Activated CD8-positive, alpha-beta memory T cell treated with anti-CD3 and anti-CD28 coated beads for 48 hours (primary cell): ENCODE results near the gene TPPP.

Experiments used
- DNase-seq, 3 experiments: peaks; one replicate each; pipeline ENCODE4 v3.0.0-alpha.2; 2020; ENCODE audit warnings: low read depth in 2 of 3, low spot score in 2 of 3

Gene TPPP

DNA sequence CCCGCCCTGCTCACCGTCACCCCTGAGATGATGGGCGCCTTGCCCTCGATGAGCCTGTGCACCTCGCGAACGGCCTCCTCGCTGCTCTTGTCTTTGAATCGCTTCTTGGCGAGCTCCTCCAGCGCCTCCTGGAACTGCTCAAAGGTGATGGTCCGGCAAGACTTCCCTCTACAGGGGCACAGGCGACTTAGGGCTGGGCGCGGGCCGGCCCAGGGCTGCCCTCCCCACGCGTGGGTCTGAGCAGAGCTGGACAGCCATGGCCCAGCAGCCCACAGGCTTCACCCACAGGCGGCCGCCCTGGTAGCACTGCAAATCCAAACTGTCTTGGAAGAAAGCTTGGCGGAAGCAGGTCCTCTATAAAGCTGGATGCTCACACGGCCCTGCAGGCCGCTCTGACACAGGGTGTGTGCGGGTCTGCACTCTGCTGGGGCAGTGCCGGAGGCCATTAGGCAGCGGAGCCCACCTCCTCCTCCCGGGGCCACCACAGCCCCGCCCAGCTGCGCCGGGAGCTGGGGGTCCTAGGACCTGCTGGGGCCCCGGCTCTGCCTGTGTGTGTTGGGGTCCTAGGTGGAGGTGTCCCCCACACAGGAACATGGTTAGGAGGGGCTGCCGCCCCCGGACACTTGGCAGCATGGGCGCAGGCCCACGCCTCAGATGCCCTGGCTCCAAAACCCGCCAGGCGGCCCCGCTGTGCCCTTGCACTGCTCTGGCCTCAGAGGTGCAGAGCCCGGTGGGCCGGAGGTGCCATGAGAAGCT is 27.0 kb downstream of the TPPP start:
- no peak for DNase-seq

DNA sequence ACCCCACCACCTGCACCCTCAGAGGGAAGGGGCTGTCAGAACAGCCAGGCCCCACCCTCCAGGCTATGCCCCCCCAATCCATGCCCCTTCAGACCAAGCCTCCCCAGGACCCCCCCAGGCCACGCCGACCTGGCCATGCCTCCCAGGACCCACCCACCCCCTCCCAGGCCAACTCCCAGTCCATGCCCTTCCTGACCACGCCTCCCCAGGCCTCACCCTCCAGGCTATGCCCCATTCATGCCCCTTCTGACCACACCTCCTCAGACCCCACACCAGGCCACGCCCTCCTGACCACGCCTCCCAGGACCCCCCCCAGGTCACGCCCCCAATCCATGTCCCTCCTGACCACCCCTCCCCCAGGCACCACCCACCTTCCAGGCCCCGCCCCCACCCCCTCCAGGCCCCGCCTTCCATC is 27.6 kb downstream of the TPPP start:
- no peak for DNase-seq

DNA sequence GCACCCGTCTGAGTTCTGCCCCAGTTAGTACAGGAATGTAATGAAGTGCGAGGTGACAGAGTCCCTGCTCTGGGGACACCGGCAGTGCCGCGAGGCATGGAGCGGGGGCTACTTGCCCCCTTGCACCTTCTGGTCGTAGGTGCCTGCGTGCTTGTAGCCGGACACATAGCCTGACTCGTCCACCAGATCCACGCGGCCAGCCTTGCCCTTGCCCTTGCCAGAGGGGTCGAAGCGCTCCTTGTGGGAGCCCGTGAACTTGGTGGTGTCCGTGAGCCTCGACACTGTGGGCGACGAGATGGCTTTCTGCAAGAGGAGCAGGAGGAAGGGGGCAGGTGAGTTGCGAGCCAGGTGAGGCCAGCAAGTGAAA is 28.2 kb downstream of the TPPP start:
- DNase-seq = no peak

DNA sequence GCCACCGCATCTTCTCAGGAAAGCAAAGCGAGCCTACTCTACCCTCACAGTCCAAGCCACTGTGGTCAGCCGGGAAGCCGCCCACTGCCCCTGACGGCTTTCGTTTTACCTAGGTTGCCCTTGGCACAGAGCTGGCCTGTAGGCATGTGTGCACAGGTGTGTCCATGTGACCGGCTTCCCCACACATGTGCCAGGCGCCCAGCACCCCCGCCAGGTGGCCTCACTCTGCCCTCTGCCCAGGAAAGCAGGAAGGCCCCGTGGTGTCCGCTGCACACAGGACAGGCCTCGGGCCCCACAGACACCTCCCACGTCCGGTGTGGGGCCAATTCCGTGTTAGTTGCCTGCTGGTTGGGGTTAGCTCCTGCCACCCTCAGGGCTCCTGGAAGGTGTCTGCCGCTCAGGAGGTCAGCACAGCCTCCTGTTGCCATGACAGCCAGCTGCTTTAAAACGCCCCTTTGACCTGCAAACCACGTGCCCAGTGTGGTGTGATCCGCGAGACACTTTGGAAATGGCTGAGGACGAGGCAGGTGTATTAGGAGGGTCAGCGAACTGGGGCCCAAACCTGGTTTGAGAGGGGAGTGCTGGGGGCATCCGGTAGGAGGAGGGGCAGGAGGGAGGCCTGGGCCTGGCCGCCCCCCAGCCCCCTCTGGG is 28.7 kb downstream of the TPPP start:
- DNase-seq = no peak

DNA sequence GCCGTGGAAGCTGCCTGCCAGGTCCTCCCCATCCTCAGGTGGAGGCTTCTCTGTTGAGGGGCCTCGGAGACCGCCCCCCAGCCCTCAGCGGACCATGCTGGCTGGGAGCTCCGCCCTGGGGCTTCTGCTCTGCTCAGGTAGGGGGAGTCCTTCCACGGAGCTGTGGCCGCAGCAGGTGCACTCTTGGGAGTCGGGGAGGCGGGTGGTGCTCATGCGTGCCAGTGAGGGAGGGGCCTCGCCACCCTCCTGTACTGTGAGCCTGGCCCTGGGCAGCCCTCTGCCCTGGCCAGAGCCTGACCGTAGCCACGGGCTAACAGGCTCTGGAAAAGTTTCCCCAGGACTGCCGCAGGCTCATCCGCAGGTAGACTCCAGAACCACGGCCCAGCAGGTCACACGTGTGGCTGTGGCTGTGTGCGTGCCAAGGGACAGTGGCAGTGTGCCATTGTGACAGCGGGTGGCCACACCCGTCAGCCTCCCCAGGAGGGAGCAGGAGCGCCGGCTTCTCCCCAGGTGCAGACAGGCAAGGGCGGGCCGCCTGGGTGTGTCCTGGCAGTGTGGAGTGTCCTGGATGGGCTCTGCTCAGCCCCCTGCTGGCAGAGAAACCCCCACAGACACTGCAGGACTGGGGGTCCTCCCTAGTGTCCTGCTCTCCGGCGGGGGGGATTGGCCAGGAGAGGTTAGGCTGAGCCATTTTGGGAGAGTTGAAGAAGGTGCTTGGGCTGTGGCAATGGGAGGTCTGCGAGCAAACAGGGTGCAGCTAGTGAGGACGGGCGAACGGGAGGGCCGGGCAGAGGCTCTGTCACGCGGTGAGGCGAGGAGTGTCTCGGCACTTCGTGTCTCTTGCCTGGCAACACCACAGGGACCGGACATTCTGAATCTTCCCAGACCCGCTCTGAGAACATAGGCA is 29.5 kb downstream of the TPPP start:
- no peak for DNase-seq

DNA sequence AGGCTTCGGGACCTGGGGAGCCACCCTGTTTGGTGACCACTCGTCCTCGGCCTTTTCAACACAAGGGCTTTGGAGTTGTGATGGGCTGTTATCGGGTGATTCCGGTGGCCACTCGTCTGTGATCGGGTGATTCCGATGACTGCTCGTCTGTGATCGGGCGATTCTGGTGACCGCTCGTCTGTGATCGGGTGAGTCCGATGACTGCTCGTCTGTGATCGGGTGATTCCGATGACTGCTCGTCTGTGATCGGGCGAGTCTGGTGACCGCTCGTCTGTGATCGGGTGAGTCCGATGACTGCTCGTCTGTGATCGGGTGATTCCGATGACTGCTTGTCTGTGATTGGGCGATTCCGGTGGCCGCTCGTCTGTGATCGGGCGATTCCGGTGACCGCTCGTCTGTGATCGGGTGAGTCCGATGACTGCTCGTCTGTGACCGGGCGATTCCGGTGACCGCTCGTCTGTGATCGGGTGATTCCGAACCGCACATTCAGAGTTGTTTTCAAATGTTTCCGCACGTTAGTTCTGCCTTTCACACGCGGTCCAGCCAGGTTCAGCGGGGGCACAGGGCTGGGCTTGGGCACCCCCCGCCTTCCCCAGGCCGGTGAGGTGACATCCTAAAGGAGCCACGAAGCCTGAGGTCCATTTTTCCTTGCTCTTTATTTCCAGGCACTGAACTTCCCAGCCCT is 30.3 kb downstream of the TPPP start:
- DNase-seq = no peak

DNA sequence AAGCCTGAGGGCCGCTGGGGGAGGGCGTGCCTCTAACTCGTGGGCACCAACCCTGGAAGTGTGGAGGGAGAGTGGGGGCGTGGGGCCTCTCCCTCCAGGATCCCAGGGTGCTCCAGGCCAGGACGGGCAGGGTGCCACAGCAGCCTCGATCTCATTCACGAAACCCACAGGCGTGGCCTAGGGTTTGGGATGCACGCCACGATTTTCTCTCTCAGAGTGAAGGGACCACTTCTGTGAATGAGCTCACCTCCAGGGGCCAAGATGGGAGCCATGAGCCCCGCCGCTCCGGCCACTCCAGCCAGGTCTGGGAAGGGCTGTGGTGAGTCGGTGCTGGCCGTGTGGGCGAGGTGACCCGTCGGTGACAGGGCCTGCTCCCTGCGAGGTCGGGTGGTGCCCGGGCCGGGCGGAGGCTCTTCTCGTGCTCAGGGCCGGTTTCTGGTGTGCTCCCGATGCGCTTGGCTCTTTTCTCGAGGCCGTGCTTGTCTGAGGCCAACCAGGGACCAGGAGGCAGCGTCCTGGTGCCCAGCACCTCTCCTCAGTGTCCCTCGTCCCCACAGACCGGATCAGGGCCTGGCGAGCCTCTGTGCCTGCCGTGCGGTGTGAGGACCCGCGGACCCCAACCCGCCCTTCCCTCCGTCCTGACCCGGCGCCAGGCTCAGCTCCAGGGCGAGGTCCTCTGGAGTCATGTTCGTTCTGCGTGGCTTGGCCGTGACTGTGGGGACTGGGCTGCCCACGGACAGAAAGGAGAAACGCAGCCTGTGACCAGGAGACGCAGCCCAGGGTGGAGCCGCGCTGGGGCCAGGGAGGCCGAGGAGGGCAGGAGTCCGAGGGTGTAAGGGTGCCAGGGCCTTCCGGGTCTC is 31.0 kb downstream of the TPPP start:
- no peak for DNase-seq

DNA sequence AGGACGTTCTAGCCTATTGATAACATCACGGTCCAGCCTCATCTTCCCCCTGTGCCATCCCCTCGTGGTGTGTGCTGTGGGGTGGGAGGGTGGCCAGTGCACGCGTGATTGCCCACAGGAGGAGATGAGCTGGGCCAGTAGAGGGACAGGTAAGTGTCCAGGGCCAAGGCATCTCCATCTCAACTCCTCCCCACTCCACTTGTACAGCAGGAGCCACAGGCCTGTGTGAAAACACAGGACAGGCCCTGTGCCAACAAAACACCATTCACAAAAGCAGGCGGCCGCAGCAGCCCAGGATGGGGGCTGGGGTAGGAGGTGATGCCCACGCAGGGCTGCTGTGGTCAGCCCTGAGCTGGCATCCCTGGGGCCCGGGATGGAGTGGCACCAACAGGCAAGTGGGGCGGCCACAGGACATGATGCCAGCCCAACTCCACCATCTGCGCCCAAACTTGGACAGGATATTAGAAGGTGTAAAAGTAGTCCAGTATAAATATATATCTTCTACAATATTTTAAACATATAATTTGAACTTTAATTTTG is 32.6 kb downstream of the TPPP start:
- DNase-seq = no peak

DNA sequence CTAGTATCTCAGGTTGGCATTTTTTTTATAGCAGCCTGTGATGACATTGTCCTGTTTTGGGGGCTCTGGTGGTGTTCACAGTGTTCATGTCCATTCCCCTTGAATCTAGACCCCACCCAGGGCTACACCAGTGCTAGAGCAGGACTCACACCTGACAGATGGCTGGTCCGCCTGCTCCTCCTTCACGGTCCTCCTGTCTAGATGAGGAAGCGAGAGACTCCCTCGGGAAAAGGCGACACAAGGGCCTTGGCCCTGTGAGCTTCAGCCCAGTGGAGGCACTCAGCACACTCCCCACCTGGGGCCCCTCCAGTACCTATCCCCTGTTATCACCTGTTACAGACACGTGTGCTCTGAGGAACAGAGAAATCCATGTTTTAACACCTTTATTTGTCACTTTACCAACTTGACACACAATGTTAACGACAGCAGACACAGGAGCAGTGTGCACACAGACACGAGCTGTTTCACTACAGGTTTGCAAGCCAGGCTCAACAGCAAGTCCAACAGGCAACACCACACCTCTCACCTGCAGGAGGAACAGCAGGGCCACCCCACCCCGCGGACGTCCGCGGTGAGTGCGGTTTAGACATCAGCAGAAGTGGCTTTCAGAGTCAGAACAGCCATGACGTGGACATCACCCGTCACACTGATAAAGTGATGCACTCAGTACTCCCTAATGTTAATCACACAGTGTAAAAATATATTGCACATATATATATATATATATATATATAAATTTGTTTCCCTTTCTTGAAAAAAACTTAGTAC is 33.5 kb downstream of the TPPP start:
- DNase-seq = no peak

DNA sequence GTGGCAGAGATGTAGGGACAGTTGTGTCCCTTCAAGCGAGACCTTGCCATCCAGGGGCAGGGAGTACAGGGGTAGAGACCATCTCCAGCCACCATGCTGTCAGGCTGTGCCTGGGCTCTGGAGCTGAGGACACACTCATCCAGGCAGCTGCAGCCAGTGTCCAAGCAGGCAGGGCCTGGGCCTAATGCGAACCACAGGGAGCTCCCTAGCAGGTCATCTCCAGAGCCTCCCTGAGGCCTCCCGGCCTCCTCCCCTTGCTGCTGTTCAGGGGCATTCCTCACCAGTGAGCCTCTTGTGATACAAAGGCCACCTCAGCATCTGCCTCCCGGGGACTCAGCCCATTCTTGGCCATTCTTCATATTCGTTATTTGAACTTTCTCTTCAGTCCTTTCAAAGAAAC is 35.0 kb downstream of the TPPP start:
- DNase-seq = no peak

DNA sequence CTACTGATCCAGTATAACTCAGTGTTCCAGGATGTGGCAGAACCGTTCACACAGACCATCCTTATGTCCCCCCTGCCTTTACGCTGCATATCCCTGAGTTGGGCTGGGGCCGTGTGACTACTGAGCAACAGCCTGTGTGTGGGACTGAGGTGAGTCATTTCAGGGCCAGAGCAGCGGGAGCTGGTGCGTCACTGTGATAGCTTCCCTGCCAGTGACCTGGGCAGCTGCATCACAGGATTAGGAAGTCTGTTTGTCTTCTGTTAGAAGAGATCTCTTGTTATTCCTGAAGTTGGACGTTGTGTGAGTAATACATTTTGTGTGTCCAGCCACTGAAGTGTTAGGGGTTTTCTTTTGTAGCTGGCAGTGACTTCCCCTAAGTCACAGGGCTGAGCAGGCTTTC is 35.6 kb downstream of the TPPP start:
- no peak for DNase-seq

DNA sequence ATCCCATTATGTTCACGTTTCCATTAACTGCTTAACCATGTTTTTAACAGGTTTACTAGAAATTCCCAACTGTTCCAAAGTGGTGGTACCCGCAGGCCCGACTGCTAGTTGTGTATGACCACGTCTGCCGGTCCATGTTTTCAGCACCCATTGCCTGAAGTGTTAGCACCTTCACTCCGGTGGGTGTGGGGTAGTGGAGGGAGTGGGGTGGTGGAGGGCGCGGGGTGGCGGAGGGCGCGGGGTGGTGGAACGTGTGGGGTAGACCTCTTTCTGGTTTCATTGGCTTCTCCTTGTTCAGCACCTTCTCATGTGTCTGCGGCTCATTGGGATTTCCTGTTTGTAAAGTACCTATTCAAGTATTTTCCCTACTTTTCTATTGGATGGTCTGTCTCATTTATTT is 37.7 kb downstream of the TPPP start:
- no peak for DNase-seq

DNA sequence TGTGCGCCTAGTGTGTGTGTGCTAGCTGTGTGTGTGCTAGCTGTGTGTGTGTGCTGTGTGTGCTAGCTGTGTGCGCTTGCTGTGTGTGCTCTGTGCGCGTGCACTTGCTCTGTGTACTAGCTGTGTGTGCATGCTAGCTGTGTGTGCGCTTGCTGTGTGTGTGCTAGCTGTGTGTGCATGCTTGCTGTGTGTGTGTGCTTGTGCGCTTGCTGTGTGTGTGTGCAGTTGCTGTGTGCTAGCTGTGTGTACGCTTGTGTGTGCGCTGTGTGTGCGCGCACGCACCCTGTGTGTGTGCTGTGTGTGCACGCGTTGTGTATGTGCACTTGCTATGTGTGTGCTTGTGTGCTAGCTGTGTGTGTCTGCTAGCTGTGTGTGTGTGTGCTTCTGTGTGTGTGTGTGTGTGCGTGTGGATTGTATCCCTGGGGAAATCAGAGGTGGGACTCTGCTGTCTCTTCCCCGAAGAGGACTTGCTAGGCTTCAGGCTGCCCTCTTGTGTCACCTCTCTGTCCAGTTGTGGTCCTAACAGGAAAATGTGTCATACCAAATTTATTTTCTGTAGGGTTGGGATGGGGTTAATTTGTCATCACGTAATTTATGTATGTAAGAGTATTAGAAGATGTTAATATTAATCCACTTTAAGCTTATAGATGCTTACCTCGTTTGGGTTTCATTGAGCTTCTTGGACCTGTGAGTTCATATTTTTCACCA is 38.9 kb downstream of the TPPP start:
- no peak for DNase-seq

DNA sequence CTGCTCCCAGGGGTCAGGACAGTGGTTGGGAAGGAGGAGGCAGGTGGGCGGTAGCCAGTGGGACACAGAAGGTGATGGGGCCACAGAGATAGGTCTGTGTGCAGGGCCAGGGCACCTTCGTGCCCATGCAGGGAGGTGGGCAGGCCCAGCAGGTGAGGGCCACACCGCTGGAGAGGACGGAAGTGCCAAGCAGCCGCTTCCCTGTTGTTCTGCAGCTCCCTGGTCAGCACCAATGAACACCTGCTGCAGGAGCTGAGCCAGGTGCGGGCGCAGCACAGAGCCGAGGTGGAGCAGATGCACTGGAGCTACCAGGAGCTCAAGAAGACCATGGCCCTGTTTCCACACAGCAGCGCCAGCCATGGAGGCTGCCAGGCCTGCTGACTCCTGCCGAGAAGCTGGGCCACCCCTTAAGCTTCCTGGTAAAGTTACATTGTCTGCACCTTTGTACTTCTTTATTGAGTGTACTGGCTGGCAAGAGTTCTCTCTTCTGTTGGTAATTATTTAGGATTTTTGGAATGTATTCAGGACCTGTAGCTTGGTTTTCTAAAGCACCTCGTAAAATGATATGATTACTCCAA is 40.3 kb downstream of the TPPP start:
- no peak for DNase-seq

DNA sequence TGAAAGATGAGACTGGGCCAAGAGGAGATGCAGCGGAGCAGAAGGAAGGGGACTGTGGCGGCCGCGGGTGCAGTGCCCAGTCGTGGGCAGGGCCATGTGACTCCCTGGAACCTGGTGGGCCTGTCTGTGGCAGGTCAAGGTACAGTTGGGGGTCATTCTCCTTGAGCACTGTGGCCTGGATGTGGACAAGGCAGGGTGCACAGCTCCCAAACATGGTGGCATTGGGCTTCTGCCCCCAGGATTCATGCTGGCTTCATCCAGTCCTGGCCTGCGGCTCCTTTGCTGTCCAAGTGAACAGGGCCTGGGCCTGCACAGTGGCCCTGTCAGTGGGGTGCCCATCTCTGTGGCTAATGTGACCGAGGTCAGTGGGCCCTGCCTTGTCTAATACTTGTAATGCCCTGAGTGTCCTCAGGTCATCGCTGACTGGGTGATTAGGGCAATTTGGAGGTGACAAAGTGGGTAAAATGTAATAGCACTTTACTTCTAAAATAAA is 41.1 kb downstream of the TPPP start:
- DNase-seq = no peak

DNA sequence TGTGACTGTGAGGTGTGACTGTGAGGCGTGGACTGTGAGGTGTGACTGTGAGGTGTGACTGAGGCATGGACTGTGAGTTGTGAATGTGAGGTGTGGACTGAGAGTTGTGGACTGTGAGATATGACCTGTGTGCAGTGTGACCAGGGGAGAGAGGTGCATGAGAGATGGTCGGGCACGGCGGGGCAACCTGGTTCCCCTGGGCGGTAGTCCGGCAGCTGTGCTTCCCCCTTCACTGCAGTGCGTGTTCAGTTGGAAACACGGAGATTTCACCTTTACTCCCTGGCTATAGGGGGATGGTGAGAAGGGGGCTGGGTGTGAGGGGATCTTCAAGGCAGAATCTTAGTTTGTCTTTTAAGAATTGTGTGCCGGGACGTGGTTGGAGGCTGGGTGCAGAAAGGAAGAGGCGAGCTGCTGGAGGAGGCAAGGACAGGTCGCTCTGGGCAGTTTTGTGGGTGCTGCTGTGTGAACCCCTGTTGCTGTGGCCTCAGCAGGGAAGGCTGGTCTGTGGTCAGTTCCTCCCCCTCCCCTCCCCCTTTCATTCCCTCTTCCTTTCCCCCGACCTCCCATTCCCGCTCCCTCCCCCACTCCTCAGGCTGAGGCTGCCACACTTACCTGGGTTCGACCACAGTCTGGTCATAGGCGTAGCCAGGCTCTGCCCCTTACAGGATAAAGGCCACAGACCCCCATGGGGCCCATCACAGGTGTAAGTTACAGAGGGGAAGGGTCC is 41.7 kb downstream of the TPPP start:
- no peak for DNase-seq

DNA sequence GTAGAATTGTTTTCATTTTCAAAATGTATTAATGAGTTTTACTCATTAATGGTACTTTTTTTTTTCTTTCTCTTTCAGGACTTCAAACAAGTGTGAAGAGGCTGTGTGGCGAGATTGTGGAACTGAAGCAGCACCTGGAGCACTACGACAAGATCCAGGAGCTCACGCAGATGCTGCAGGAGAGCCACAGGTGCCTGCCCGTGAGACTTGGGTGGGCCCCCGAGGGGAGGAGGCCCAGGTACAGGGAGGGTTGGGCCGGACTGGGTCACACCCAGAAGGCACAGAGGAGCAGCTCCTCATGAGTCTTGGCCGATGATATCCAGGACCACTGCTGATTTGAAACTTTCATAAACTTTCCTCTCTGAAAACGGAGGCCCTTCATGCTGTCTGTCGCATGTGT is 45.4 kb downstream of the TPPP start:
- no peak for DNase-seq

DNA sequence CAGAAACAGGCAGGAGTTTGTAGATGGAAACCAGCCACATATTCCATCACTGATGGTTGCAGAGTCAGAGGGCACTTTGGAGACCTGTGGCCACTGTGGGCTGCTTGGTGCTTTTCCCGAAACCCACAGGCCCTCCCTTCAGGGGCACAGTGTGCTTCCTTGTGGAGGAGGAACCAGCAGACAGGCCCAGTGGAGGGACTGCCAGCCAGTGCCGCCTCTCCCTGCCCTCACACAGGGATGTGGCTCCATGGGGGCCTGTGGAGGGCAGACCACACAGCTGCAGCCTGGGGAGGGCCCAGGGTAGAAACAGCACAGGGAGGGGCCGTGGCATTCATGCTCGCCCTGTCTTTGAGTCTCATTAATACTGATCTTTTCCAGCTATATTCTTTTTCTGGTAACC is 45.8 kb downstream of the TPPP start:
- no peak for DNase-seq
